HG02970 (cell line): ENCODE data around the gene DCDC2C.
"Not testable (repeated sequence)": the region's sequence is repeated elsewhere in the genome, so short reads cannot be mapped to it uniquely, and the experiment has no call there.

Experiments used
- ATAC-seq: cut with Tn5 transposase; IDR thresholded peaks from one replicate; pipeline ENCODE4 v1.9.1; 2021; ENCODE audit warnings: mild to moderate bottlenecking, moderate library complexity, moderate number of reproducible peaks; ENCODE audit not compliant: unreplicated experiment, low FRiP score

The DCDC2C gene, protein sequence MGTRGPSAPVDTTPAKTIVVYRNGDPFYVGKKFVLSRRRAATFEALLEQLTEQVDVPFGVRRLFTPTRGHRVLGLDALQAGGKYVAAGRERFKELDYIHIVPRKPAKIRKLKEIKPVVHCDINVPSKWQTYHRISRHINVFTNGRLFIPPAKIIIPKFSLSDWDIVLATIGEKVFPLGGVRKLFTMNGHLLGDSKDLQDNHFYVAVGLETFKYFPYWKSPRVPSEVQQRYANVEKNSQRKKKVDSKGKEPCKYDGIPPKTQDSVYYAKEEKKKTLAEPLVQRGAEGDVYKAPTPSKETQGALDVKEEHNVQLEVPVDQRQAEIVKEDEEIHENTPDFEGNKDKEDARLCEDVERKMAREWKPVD

DNA sequence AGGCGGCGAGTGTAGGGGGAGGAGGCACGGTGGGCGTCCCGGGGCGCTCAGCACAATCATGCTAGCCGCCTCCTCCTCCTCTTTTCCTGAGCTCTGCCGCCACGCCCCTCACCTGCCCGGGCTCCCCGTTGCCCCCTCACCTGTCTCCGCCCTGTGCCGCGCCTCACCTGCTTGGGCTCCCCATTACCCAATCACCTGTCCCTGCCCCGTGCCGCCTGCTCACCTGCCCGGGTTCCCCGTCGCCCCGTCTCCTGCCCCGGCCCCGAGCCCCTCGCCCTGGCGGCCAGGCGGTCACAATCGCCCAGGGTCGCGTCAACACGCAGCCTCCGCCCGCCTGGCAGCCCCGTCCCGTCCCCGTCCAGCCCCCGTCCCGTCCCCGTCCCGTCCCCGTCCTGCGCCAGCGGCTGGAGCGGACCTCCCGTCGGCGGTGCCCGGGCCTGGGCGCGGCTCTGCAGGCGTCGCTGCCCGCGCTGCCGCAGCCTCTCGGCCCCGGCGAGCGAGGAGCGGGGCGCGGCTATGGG is at the start of gene DCDC2C:
Gene DCDC2C (plus strand): TSS at position 340 of the 521 bp plus-strand sequence. CDS start 177 bp downstream, at position 517.
- no peak for ATAC-seq

DNA sequence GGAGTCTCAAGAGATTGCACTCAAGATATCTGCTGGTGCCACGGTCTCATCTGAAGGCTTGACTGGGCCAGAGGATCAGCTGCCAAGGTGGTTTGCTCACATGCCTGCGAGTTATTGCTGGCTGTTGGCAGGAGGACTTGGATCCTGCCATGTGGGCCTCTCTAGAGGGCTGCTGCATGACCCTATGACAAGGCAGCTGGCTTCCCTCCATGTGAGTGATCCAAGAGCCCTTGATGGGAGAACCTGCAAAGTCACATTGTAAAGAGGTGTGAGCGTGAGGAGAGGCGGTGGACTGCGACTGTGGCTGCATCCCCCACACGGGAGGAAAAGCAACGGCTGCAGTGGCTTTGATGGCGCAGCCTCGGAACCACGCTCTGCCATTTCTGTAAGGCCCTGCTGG is 49.4 kb upstream of the DCDC2C start:
- ATAC-seq, result no peak

DNA sequence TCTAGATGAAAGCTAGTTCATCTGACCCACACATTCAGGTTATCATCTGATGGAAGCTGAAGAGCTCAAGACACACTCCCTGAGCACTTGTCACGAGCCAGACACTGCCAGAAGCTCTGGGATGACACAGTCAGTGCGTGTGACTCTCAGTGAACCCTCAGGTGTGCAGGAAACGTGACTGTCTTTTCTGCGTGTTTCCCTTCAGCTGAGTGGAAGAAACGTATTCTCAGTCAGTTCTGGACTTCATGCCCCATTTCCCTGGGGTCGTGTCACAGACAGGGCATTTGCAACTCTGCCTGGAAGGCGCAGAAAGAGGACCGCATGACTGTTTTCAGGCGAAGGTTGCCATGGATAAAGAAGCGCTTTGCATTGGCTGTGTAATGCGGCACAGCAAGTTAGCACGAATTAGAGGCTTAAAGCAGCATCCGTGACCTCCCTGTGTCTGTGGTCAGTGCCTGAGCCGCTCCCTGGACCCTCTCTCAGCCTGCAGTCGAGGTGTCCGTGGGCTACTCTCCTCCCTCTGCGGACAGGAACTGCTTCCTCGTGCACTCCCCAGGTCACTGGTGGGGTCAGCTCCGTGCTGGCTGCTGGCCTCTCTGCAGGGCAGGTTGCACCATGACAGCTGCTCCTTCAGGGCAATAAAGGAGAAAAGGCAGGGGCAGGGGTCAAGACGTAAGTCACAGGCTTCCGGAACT is 48.7 kb upstream of the DCDC2C start:
- ATAC-seq, result no peak

DNA sequence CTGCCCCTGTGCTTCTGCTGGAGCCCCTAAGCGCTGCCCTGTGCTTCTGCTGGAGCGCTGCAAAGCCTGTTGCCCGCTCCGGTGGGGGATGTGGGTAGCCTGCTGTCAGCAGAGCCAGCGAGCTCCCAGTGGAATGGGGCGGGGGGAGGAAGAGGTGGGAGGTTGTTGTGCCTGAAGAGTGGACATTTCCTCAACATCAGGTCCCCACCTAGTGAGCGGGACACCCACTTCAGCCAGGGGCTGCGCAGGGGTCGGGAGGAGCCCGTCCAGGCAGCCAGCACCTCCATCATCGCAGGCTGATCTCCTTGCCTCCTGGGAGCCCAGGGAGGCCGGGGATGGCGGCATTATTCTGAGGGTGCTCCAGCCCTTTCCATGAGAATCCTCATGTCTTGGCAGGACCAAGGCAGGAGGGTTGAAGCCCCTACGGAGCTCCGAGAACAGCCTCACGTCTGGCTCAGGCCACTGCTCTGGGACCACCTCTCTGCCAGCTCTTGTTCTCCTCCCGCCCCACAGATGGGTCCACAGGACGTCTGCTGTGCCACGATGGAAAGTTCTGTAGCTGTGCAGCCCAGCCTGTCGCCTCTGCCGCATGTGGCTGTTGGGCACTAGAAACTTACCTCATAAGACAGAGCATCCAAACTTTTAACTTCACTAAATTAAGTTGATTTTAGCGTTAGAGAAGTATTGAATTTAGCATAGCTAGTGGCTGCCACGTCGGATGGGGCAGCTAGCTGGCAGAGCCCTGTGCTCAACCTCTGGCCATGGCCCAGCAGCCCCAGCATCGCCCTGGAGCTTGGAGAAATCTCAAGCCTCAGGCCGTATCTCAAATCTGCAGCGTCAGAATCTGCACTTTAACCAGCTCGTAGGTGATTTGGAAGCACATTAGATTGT is 47.3 kb upstream of the DCDC2C start:
- ATAC-seq, result no peak

DNA sequence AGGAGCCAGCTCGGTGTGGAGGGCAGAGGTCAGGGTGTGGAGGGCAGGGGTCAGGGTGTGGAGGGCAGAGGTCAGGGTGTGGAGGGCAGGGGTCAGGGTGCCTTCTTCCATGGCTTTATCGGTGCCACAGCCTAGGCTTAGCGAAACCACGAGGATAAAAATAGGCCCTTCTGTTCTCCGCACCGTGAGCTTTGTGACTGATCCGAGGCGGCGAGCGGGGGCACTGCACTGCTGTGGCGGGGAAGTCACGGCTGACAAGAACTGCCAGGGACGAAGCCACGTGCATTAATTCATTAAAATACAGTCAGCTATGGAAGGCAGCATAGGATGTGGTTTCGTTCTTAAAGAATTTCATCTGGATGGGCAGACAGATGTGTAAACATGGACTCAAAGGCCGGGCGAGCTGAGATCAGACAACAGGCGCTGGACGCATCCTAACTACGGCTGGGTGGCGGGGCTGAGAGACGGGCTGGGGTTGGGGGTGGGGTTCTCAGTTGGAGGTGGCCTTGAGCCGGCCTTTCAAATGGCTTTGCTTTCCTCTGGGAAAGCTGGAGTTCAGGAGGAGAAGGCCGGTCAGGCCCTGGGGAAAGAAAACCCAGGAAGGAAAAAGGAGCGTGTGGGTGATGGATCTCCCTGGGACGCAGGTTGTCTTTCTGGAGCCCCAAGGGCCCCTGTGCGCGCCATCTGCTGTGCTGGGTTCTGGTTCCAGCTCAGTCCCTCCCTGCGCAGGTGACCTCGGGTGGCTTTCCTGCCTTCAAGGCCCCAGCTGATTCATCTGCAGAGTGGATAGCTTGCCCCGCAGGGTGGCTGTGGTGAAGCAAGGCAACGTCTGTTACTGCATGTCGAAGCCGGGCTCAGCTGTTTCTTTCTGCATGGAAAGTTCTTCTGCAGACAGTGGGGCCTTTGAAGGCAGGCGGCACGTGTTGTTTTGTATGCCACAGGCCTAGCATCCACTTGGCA is 46.3 kb upstream of the DCDC2C start:
- ATAC-seq, result no peak

DNA sequence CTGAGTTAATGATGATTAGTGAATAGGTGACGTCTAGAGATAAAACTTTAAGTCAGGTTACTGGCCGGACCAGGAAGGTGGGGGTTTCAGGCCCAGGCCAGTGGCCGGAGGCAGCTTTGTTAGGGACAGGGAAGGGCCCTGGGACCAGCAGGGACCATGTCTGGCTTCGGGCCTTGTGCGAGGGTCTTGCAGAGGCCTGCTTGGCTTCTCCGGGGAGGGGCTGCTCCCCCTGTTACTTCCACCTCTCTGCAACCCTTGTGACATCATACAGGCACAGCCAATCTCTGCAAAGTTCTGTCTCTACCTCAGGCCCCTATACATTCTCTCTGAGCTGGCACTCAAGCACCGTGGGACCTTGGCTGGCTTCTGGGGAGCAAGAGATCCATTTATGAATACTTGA is 45.5 kb upstream of the DCDC2C start, which contains the start of gene ALLC:
Gene ALLC (plus strand): TSS at position 320 of the 400 bp plus-strand sequence. CDS start 12,958 bp downstream, outside the sequence.
- no peak for ATAC-seq

DNA sequence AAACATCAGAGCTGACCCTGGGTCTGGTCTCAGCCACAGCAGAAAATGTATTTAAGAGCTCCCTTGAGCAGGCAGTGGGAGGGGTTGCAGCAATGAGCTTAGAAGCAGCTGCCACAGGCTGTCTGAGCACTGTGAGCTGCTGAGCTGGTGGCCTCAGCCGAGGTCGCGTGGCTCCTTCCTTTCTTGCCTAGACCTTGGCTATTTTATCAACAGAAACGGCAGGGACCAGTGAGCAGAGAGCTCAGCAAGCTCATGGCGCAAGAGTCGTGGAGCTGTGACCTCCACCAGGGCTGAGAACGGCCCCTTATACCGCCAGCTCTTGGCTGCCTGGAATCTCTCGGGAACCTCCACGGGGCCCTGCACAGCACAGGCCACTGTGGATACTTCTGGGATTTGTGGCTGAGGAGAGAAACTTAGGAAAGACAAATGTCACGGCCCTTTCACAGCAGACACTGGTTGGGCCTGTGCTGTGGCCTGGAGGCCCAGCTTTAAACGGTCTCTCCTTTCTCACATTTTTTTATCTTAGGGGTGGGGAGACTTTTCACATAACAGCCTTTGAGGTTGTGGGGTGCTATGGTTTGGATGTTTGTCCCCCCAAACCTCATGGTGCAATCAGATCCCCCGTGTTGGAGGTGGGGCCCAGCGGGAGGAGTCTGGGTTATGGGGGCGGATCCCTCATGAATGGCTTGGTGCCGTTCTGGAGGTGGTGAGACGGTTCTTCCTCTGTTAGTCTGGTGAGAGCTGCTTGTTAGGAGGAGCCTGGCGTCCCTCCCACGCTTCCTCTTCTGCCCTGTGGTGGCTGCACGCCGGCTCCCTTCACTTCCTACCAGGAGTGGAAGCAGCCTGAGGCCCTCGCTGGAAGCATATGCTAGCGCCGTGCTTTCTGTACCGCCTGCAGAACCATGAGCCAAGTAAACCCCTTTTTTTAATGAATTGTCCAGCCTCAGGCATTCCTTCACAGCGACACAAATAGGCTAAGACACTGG is 43.6 kb upstream of the DCDC2C start:
- ATAC-seq, result no peak

DNA sequence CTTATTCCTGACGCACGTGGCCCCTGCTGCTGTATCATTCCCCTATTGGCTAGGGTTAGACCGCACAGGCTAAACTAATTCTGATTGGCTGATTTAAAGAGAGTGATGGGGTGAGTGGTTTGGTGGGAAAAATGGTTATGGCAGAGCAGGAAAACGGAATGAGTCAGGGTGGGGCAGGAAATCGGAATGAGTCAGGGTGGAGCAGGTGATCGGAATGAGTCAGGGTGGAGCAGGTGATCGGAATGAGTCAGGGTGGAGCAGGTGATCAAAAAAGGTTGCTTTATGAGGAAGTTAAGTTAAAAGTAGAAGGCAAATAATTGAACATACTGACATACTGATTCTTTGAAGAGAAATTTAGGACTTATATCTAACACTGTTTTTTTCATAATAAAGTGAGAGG is 42.7 kb upstream of the DCDC2C start:
- not testable (repeated sequence) for ATAC-seq

DNA sequence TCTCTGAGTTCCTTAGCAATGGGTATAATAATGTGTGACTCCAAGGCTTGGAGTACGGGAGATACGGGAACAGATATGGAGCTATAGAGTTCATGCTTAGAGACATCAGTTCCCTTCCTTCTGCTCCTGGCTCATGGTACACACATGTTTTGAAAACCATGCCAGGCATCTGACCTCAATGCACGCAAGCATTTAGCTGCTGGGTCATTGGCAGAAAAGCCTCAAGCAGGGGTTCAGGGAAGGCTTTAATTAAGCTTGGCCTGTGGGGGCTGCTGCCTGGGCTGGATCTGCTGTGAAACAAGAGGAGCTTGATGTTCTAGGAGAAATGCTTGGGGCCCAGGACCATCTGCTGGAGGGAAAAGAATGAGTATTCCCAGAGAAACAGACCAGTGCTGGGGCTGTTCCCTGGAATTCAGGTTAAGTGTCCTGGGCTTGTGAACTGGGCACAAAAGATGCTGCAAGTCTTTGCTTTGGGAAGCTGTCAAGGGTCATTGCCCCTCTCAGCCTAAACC is 42.2 kb upstream of the DCDC2C start:
- ATAC-seq, result no peak

DNA sequence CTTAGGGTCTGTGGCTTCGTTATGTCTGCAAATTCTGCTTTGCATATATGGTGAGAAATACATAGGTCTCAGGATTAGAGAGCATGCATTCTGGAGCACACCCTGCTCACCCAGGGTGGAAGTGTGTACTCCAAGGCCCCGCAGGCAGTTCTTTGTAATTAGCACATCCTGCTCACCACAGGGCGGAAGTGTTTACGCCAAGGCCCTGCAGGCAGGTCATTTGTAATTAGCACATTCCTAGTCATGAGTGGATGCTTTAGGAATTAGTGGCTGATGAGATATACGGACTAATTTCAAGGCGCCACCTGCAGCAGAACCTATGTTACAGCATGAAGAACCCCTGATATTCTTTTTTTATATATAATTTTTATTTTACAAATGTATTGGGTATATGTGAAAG is 41.1 kb upstream of the DCDC2C start:
- ATAC-seq, result no peak

DNA sequence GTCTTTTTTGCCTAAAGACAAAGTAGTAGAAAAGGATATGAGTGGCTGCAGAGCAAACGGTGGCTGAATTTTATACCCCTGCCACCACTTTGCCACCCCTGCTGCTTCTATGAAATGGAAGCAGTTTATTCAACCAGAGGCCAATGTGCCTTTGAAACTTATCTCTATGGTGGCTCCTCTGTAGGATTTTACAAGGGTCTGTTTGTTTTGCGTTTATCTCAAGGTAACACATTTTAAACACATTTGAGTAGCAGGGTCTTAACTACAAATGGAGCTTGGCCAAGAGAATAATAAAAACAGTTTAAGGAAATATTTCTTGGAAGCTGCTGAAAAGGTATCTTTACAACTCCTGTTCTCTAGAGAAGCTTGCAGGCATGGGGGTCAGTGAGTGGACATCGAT is 39.3 kb upstream of the DCDC2C start:
- no peak for ATAC-seq

DNA sequence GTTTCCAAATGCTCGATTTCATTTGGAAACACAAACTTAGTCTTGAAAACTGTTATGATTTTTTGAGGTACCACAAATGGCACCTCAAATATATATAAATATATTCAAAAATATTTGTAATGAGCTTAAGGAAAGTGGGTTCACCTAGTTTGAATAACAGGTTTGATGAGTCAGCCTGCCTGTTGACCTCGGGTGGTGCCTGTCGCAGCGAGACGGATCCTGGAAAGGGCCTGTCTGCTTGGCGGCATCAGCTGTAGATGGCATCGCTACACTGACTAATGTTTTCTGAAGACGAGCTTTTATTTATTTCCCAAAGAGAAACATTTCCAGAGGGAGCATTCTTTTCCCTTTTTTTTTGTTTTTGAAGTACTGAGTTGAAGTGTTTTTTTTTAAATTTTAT is 38.5 kb upstream of the DCDC2C start:
- no peak for ATAC-seq

DNA sequence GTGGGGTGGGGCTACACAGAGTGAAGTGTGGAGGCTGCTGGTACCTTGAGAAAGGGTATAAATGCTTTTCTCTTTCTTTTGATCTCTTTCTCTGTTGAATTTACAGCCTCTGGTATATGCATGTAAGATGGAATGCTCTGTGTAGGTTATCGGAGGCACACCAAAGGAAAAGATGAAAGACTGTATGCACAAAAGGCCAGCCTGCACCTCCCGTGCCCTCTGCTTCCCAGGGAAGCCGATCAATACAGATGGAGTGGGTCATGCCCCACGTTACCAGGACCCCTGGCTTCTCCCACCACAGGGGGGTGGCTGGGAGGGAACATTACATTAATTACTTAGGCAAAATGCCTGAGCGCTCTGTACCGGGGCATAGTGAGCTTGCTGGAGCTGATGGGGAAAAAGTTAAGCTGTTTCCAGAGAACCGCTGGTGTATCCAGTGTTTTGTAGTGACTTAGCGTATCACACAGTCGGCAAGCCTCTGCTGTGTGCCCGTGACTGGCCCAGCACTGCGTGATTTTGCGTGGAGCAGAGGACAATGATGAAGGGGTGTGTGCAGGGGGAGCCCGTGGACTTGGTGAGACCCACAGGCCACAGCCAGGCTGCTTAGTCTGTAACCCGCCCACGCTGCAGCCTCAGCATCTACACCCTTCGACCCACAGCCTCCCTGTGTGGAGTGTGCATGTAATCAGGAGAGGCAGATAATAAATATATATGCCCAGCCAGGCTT is 37.3 kb upstream of the DCDC2C start:
- ATAC-seq, result no peak

DNA sequence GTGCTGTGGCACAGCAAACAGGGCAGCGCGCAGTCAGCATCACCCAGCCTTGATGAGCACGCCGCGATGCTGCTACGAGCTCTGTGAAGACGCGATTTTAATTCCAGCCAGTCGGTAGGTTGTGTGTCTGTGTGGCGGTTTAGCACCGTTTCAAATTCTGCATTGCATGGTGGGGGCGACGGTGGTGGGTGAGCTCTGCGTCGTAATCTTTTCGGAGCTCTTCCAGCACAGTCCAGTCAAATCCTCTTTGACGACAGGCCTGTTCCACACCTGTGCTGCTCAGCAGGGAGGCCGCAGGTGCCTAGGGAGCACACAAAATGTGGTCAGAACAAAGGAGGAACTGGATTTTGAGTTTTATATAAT is 36.8 kb upstream of the DCDC2C start:
- no peak for ATAC-seq

DNA sequence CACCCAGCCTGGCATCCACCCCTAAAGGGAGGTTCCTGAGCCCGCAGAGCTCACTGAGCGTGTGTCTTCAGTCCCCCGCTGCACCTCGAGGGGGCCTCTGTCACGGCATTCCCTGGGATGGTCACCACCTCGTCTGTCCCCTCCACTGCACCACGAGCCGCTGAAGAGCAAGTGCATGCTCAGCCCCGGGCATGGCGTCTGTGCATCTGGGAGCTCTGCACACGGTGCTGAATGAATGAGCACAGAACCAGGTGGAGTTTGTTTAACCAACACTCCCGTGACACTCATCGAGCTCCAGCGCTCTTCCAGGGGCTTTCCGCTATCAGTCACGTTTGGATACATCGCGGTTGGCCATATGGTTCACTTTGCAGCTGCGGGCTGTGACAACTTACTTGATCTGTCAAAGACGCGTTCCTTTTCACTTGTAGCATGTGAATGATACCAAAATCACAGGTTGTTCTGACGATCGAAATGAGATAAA is 36.2 kb upstream of the DCDC2C start:
- no peak for ATAC-seq

DNA sequence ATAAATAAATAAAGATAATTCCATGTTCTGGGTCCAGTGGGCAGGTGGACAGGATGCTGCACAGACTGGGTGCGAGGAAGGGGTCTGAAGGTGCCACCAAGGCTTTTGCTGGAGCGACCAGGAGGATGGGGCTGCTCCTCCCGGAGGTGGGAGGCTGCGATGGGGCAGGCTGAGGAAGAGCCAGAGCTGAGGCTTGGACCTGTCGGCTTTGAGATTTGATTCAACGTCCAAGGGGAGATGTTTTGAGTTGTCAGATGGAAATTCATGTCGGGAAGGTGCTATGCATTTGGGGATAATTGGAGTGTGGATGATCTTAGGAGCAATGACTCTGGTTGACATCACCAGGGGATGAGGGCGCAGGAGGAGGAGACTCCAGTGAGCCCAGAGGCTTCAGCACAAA is 33.7 kb upstream of the DCDC2C start:
- ATAC-seq, result no peak

DNA sequence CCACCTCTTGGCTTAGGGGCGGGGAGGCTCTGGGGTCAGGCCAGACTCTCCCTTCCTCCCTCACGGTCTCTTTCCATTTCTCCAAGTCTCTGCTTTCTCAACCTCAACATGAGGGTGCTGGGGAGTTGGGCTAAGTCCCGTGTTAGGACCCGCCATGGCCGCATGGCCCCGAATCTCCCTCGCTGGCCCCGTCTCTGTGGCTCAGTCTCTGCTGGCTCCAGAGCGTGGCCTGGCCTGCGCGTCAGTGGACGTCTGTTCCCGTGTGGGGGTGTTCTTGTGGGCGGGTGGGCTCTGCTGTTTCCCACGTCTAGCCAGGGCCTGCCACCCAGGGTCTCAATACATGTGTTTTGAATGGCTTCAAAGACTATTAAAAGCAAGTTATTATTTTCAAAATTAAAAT is 33.0 kb upstream of the DCDC2C start:
- ATAC-seq, result no peak
